ENCODE results near the gene SMIM5.

Gene SMIM5

GRCh38 chr17:75647061-75647460 lies 13.8 kb downstream of the SMIM5 start:
- no peaks in the 10 kb centered on the region for H3K27me3 ChIP-seq (replicated peaks; ENCODE audit: insufficient read depth, low read length)
- TF ChIP-seq EZH2phosphoT487 (IDR thresholded peaks at IDR 0.05; ENCODE audit: low read length) (no peak), EZH2 (optimal IDR thresholded peaks at IDR 0.05; ENCODE audit: low read depth, low read length) (no peak), CTCF (IDR thresholded peaks at IDR 0.05; ENCODE audit: low read length) (no peak)
- H4K20me1 ChIP-seq (ENCODE audit: insufficient read depth, low read length): no peaks in the 10 kb centered on the region
- peaks cover 42% of the 10 kb centered on the region for H3K4me1 ChIP-seq (ENCODE audit: low read length)
- H3K79me2 ChIP-seq (ENCODE audit: low read length): peaks cover 13% of the 10 kb centered on the region; the same call in 1 of the 2 replicates
- no peak overlapping the region for H3K9ac ChIP-seq (ENCODE audit: low read length)
- H3K4me3 ChIP-seq (ENCODE audit: low read length): no peak overlapping the region
- no peaks in the 10 kb centered on the region for H3K9me3 ChIP-seq (replicated peaks; ENCODE audit: insufficient read depth, low read length)
- H3K27ac ChIP-seq (ENCODE audit: low read length): peak overlapping the region; percentile 97
- peaks cover 32% of the 10 kb centered on the region for H3F3A ChIP-seq (ENCODE audit: insufficient read depth, low read length)
- no peak for DNase-seq
- H3K9me2 ChIP-seq (replicated peaks; ENCODE audit: insufficient read depth, low read length): no peaks in the 10 kb centered on the region
- no peak overlapping the region for H3K4me2 ChIP-seq (ENCODE audit: low read depth, low read length)
- H2AFZ ChIP-seq (ENCODE audit: low read length): no peak overlapping the region
- no peaks in the 10 kb centered on the region; the same call in 1 of the 2 replicates for H3K36me3 ChIP-seq (replicated peaks; ENCODE audit: insufficient read depth, low read length)

- H3K4me2 ChIP-seq (ENCODE audit: low read depth, low read length): no peak overlapping the region
- H3K9me2 ChIP-seq (replicated peaks; ENCODE audit: insufficient read depth, low read length): no peaks in the 10 kb centered on the region
- no peak overlapping the region for H3K9ac ChIP-seq (ENCODE audit: low read length)
- H3K36me3 ChIP-seq (replicated peaks; ENCODE audit: insufficient read depth, low read length): no peaks in the 10 kb centered on the region; the same call in 1 of the 2 replicates
- peaks cover 9% of the 10 kb centered on the region; the same call in 1 of the 2 replicates for H3K79me2 ChIP-seq (ENCODE audit: low read length)
- H3F3A ChIP-seq (ENCODE audit: insufficient read depth, low read length): peaks cover 27% of the 10 kb centered on the region
- no peaks in the 10 kb centered on the region for H3K9me3 ChIP-seq (replicated peaks; ENCODE audit: insufficient read depth, low read length)
- TF ChIP-seq CTCF (IDR thresholded peaks at IDR 0.05; ENCODE audit: low read length) (no peak), EZH2 (optimal IDR thresholded peaks at IDR 0.05; ENCODE audit: low read depth, low read length) (no peak), EZH2phosphoT487 (IDR thresholded peaks at IDR 0.05; ENCODE audit: low read length) (no peak)
- no peak overlapping the region for H3K4me3 ChIP-seq (ENCODE audit: low read length)
- H3K4me1 ChIP-seq (ENCODE audit: low read length): peaks cover 33% of the 10 kb centered on the region
- H3K27me3 ChIP-seq (replicated peaks; ENCODE audit: insufficient read depth, low read length): no peaks in the 10 kb centered on the region
- DNase-seq: no peak
- no peak overlapping the region for H3K27ac ChIP-seq (ENCODE audit: low read length)
- no peak overlapping the region for H2AFZ ChIP-seq (ENCODE audit: low read length)
- H4K20me1 ChIP-seq (ENCODE audit: insufficient read depth, low read length): no peaks in the 10 kb centered on the region
Observed at GRCh38 chr17:75647921-75648320, 14.7 kb downstream of the SMIM5 start.

DNA sequence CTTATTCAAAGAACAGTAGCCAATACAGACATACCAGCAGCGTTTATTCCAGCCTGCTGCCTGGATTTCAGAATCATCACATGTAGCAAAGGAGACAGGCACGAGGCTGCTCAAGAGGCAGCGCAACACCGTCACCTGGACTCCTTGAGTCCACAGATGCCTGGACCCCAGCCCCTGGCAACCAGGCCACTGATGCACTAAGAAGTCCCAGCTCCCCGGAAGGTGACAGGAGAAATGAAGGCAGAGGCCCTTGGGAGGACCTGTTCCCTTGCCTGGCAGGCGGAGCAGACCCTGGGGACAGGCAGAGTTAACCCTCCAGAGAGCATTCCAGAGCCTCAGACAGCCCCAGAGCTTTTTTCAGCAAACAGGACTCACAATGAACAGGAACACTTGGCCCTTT lies 16.5 kb downstream of the SMIM5 start:
- Histone ChIP-seq H3K4me1 (ENCODE audit: low read length) (peaks cover 19% of the 10 kb centered on the region), H3K4me3 (ENCODE audit: low read length) (no peak overlapping the region), H3K9me2 (replicated peaks; ENCODE audit: insufficient read depth, low read length) (no peaks in the 10 kb centered on the region), H3F3A (ENCODE audit: insufficient read depth, low read length) (peaks cover 22% of the 10 kb centered on the region), H3K4me2 (ENCODE audit: low read depth, low read length) (no peak overlapping the region), H3K79me2 (ENCODE audit: low read length) (no peaks in the 10 kb centered on the region), H4K20me1 (ENCODE audit: insufficient read depth, low read length) (no peaks in the 10 kb centered on the region), H3K36me3 (replicated peaks; ENCODE audit: insufficient read depth, low read length) (no peaks in the 10 kb centered on the region; the same call in 1 of the 2 replicates), H3K27ac (ENCODE audit: low read length) (no peak overlapping the region), H2AFZ (ENCODE audit: low read length) (no peak overlapping the region), H3K9me3 (replicated peaks; ENCODE audit: insufficient read depth, low read length) (no peaks in the 10 kb centered on the region), H3K9ac (ENCODE audit: low read length) (no peak overlapping the region), H3K27me3 (replicated peaks; ENCODE audit: insufficient read depth, low read length) (no peaks in the 10 kb centered on the region)
- no peak for DNase-seq
- TF ChIP-seq CTCF (IDR thresholded peaks at IDR 0.05; ENCODE audit: low read length) (no peak), EZH2 (optimal IDR thresholded peaks at IDR 0.05; ENCODE audit: low read depth, low read length) (no peak), EZH2phosphoT487 (IDR thresholded peaks at IDR 0.05; ENCODE audit: low read length) (no peak)

All from MM.1S (cell line).